Measurements from ENCODE around the gene MST1R. TPM values are rescaled to one million over a fixed set of nuclear protein-coding genes. Genes with fewer than 3 reads are reported as not detected.
"Not testable (repeated sequence)": the region's sequence is repeated elsewhere in the genome, so short reads cannot be mapped to it uniquely, and the experiment has no call there.

Gene MST1R
- total RNA-seq, 1 donor from 2014 or later: 1.1 TPM

GRCh38 chr3:49924683-49925082 lies 21.0 kb upstream of the MST1R start:
- H3K9me3 Mint-ChIP-seq (ENCODE audit: unreplicated experiment): no peaks in the 10 kb centered on the region
- TF ChIP-seq, protein P1, sequence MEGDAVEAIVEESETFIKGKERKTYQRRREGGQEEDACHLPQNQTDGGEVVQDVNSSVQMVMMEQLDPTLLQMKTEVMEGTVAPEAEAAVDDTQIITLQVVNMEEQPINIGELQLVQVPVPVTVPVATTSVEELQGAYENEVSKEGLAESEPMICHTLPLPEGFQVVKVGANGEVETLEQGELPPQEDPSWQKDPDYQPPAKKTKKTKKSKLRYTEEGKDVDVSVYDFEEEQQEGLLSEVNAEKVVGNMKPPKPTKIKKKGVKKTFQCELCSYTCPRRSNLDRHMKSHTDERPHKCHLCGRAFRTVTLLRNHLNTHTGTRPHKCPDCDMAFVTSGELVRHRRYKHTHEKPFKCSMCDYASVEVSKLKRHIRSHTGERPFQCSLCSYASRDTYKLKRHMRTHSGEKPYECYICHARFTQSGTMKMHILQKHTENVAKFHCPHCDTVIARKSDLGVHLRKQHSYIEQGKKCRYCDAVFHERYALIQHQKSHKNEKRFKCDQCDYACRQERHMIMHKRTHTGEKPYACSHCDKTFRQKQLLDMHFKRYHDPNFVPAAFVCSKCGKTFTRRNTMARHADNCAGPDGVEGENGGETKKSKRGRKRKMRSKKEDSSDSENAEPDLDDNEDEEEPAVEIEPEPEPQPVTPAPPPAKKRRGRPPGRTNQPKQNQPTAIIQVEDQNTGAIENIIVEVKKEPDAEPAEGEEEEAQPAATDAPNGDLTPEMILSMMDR (IDR thresholded peaks at IDR 0.05): no peak
- no peak overlapping the region for H3K4me3 Mint-ChIP-seq (ENCODE audit: unreplicated experiment)
- DNase-seq (ENCODE audit: extremely low spot score, unreplicated experiment): no peak
- peaks cover 2% of the 10 kb centered on the region for H3K36me3 Mint-ChIP-seq (ENCODE audit: unreplicated experiment)
- H3K27me3 Mint-ChIP-seq (ENCODE audit: unreplicated experiment): no peaks in the 10 kb centered on the region
- peak overlapping the region; percentile 14 for H3K27ac Mint-ChIP-seq (ENCODE audit: unreplicated experiment)
- H3K4me1 Mint-ChIP-seq (ENCODE audit: unreplicated experiment): peaks cover 16% of the 10 kb centered on the region

- not testable (repeated sequence) for H3K27me3 Mint-ChIP-seq (ENCODE audit: unreplicated experiment); H3K36me3 Mint-ChIP-seq (ENCODE audit: unreplicated experiment); H3K4me1 Mint-ChIP-seq (ENCODE audit: unreplicated experiment); DNase-seq (ENCODE audit: extremely low spot score, unreplicated experiment); H3K9me3 Mint-ChIP-seq (ENCODE audit: unreplicated experiment); H3K27ac Mint-ChIP-seq (ENCODE audit: unreplicated experiment); H3K4me3 Mint-ChIP-seq (ENCODE audit: unreplicated experiment)
These were observed 14.3 kb upstream of the MST1R start for GRCh38 chr3:49917806-49918590.

GRCh38 chr3:49916686-49917085 lies 13.0 kb upstream of the MST1R start:
- TF ChIP-seq, protein P1 (IDR thresholded peaks at IDR 0.05): no peak
- no peaks in the 10 kb centered on the region for H3K27me3 Mint-ChIP-seq (ENCODE audit: unreplicated experiment)
- no peak overlapping the region for H3K27ac Mint-ChIP-seq (ENCODE audit: unreplicated experiment)
- peaks cover 11% of the 10 kb centered on the region for H3K36me3 Mint-ChIP-seq (ENCODE audit: unreplicated experiment)
- no peak overlapping the region for H3K4me3 Mint-ChIP-seq (ENCODE audit: unreplicated experiment)
- no peaks in the 10 kb centered on the region for H3K9me3 Mint-ChIP-seq (ENCODE audit: unreplicated experiment)
- no peaks in the 10 kb centered on the region for H3K4me1 Mint-ChIP-seq (ENCODE audit: unreplicated experiment)
- DNase-seq (ENCODE audit: extremely low spot score, unreplicated experiment): no peak

DNA sequence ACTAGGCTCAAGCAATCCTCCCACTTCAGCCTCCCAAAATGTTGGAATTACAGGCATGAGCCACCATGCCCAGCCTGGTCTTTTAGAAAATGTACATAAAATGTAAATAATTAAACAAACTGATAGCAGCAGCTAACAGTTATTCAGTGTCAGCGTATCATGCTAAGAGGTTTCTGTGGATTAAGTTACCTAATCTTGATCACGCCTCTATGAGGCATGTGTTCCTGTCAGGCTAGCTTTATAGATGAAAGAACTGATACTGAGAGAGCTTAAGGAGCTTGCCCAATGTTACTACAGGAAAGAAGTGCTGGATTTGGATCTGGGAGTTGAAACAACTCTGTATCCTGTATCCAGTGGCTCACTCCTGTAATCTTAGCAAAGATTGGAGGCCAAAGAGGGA lies 11.2 kb upstream of the MST1R start:
- Mint-ChIP-seq H3K4me1 (ENCODE audit: unreplicated experiment) (no peaks in the 10 kb centered on the region), H3K4me3 (ENCODE audit: unreplicated experiment) (no peak overlapping the region), H3K36me3 (ENCODE audit: unreplicated experiment) (peaks cover 13% of the 10 kb centered on the region), H3K27me3 (ENCODE audit: unreplicated experiment) (no peaks in the 10 kb centered on the region), H3K9me3 (ENCODE audit: unreplicated experiment) (no peaks in the 10 kb centered on the region), H3K27ac (ENCODE audit: unreplicated experiment) (no peak overlapping the region)
- no peak for DNase-seq (ENCODE audit: extremely low spot score, unreplicated experiment)
- TF ChIP-seq, protein P1 (IDR thresholded peaks at IDR 0.05): no peak

DNA sequence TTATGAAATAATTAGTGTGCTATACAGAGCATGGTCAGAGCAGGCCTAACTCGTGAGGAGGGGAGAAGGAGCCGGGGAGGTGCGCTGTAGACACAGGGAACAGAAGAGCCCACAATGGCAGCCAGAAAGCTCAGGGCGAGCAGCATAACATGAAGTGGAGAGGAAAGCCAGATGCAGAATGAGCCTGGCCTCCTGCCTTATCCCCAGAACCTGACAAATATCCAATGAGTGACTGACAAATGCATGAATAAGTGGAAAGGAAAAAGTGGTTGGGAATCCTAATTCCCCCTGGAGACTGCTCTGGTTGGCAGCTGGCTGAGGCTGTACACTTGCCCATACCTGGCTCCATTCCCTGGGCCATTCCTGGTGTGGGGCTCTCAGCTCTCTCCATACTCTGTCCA lies 9.2 kb upstream of the MST1R start:
- TF ChIP-seq, protein P1 (IDR thresholded peaks at IDR 0.05): no peak
- Mint-ChIP-seq H3K9me3 (ENCODE audit: unreplicated experiment) (no peaks in the 10 kb centered on the region), H3K27ac (ENCODE audit: unreplicated experiment) (no peak overlapping the region), H3K27me3 (ENCODE audit: unreplicated experiment) (no peaks in the 10 kb centered on the region), H3K4me1 (ENCODE audit: unreplicated experiment) (no peaks in the 10 kb centered on the region), H3K36me3 (ENCODE audit: unreplicated experiment) (peaks cover 15% of the 10 kb centered on the region), H3K4me3 (ENCODE audit: unreplicated experiment) (no peak overlapping the region)
- DNase-seq (ENCODE audit: extremely low spot score, unreplicated experiment): no peak

All from osteocyte (in vitro differentiated cells).